Naive thymus-derived CD4-positive, alpha-beta T cell (primary cell): Measurements from ENCODE around the gene CORO1C. TPM values are rescaled to one million over a fixed set of nuclear protein-coding genes. Genes with fewer than 3 reads are reported as not detected.

Experiments
- ATAC-seq: fragments of 150-1000 bp; cut with Tn5 transposase; 2 replicates; pipeline ENCODE4 v1.10.0; 2021; ENCODE audit warnings: mild to moderate bottlenecking, moderate library complexity
- CTCF ChIA-PET: fragments of 350-600 bp; sonication (Branson Sonifier 250); formaldehyde crosslinking; loops from one replicate; lab custom pipeline; 2021; ENCODE audit warnings: antibody characterized with exemption; lab: Charles Lee
- POLR2A ChIA-PET: fragments of 350-600 bp; sonication (Branson Sonifier 250); formaldehyde crosslinking; loops from one replicate; lab custom pipeline; 2021; ENCODE audit warnings: antibody characterized with exemption, inconsistent platforms; lab: Charles Lee
- DNase-seq, 9 donors: peaks; one replicate each; pipeline versions ENCODE4 v3.0.0 to v3.0.0-alpha.2; 2020 to 2022; ENCODE audit warnings: mixed read lengths in 1 of 9
- H3K27ac ChIP-seq: one replicate; pipeline ENCODE4 v1.7.0; 2013; ENCODE audit warnings: mild to moderate bottlenecking, low read depth, low read length, moderate library complexity
- H3K27me3 ChIP-seq, 2 donors: one replicate each; pipeline ENCODE4 v1.7.0; 2013; ENCODE audit warnings: low read length in 2 of 2, mild to moderate bottlenecking in 2 of 2, moderate library complexity in 2 of 2; ENCODE audit not compliant: control insufficient read depth in 2 of 2, insufficient read depth in 2 of 2
- H3K36me3 ChIP-seq, 3 experiments: 1 replicate in 2 of 3; 2 replicates in 1 of 3; pipeline ENCODE4 v1.7.0; 2013; ENCODE audit warnings: low read length in 3 of 3, mild to moderate bottlenecking in 3 of 3, moderate library complexity in 1 of 3; ENCODE audit not compliant: insufficient read depth in 3 of 3, control insufficient read depth in 2 of 3
- H3K4me1 ChIP-seq, 2 donors: one replicate each; pipeline ENCODE4 v1.7.0; 2013; ENCODE audit warnings: low read length in 2 of 2, mild to moderate bottlenecking in 2 of 2, moderate library complexity in 1 of 2; ENCODE audit not compliant: control insufficient read depth in 2 of 2, insufficient read depth in 2 of 2
- H3K4me3 ChIP-seq: 2 replicates; pipeline ENCODE4 v1.7.0; 2013; ENCODE audit warnings: mild to moderate bottlenecking, low read length
- H3K9me3 ChIP-seq, 3 experiments: 1 replicate in 2 of 3; 2 replicates in 1 of 3; pipeline ENCODE4 v1.7.0; 2013; ENCODE audit warnings: low read length in 3 of 3; ENCODE audit not compliant: control insufficient read depth in 2 of 3
- H3K27ac Mint-ChIP-seq, 9 donors: one replicate each; pipeline ENCODE4 v1.8.0; 2020 to 2022; ENCODE audit warnings: mixed read lengths in 9 of 9, mild to moderate bottlenecking in 8 of 9, moderate library complexity in 5 of 9, inconsistent platforms in 2 of 9
- H3K27me3 Mint-ChIP-seq, 5 donors: one replicate each; pipeline ENCODE4 v1.8.0; 2021 to 2022; ENCODE audit warnings: mixed read lengths in 5 of 5, mild to moderate bottlenecking in 1 of 5
- H3K36me3 Mint-ChIP-seq, 5 donors: one replicate each; pipeline ENCODE4 v1.8.0; 2020 to 2022; ENCODE audit warnings: mixed read lengths in 5 of 5, mild to moderate bottlenecking in 3 of 5, inconsistent platforms in 1 of 5
- H3K4me1 Mint-ChIP-seq, 7 donors: one replicate each; pipeline ENCODE4 v1.8.0; 2020 to 2022; ENCODE audit warnings: mixed read lengths in 7 of 7, mild to moderate bottlenecking in 3 of 7, inconsistent platforms in 1 of 7
- H3K4me3 Mint-ChIP-seq, 10 donors: one replicate each; pipeline ENCODE4 v1.8.0; 2020 to 2022; ENCODE audit warnings: mild to moderate bottlenecking in 10 of 10, mixed read lengths in 10 of 10, moderate library complexity in 6 of 10, inconsistent platforms in 2 of 10
- H3K9me3 Mint-ChIP-seq, 11 donors: one replicate each; pipeline ENCODE4 v1.8.0; 2020 to 2022; ENCODE audit warnings: mixed read lengths in 11 of 11, mild to moderate bottlenecking in 4 of 11, inconsistent platforms in 1 of 11, moderate library complexity in 1 of 11
- intact Hi-C, 2 donors: fragments of 100-400 bp; cut with micrococcal nuclease; formaldehyde crosslinking; loops; one replicate each; pipeline ENCODE4 v1.15.1; 2023
- polyA plus RNA-seq, 2 donors: library from polyadenylated mRNA; unstranded; fragments of 300-500 nt; fragmentation: Illumina TruSeq; gene quantifications; one replicate each; pipeline ENCODE4 v1.2.3, GENCODE V29; 2021
- total RNA-seq, 6 experiments: library from RNA in 5 of 6; stranded (reverse) in 5 of 6; gene quantifications; 1 replicate in 5 of 6; 2 replicates in 1 of 6; pipeline ENCODE4 v1.2.3 and lab custom pipeline; 2021 to 2026

Gene CORO1C
- total and polyA plus RNA-seq, 7 experiments from 2014 or later = 2.5 to 71.8 (median 8.9) TPM

DNA sequence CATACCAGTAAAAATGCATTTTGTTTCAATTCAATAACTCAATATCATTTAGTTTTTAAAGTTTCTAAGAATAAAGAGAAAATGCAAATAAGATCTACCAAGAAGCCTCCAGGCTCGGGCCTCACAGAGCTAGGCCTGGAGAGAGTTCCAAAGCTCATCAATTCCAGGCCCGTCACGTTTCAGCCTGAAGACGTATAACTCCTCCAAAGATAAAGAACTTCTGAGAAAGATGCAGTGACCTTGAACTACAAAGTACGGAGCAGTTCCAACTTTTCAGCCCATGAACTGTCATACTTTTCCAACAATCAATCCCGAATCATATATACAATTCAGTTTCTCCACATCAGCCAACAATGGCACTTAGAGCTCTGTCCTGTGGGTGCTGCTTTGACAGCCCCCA, 17.8 kb downstream of the CORO1C start:
- intact Hi-C loops = no loop called here
- no peak overlapping the region for H3K4me3 ChIP-seq
- Mint-ChIP-seq H3K27ac (no peak overlapping the region), H3K36me3 (peaks cover 0 to 5% (median 0%) of the 10 kb centered on the region in 5 donors), H3K4me3 (no peak overlapping the region), H3K27me3 (no peaks in the 10 kb centered on the region), H3K9me3 (no peaks in the 10 kb centered on the region), H3K4me1 (peaks cover 0 to 16% (median 0%) of the 10 kb centered on the region in 7 donors)
- POLR2A ChIA-PET = no interaction called here
- H3K27me3 ChIP-seq = no peaks in the 10 kb centered on the region
- no peaks in the 10 kb centered on the region for H3K9me3 ChIP-seq
- no peak overlapping the region for H3K27ac ChIP-seq
- H3K36me3 ChIP-seq = no peaks in the 10 kb centered on the region
- CTCF ChIA-PET = no interaction called here
- no peaks in the 10 kb centered on the region for H3K4me1 ChIP-seq
- ATAC-seq (no peak), DNase-seq (no peak)

DNA sequence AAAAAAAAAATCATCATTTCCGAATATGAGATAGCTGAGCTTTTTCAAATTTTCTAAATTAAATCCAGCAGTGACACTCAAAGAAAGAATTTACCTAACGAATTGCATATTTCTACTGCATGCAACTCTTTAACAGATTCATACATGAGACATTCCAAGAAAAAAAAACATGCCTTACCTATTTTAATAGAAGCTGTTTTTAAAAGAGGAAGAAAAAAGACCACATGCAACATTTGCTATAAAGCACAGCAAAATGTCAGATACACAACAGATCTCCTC, 18.5 kb downstream of the CORO1C start:
- no peaks in the 10 kb centered on the region for H3K27me3 Mint-ChIP-seq
- POLR2A ChIA-PET = no interaction called here

DNA sequence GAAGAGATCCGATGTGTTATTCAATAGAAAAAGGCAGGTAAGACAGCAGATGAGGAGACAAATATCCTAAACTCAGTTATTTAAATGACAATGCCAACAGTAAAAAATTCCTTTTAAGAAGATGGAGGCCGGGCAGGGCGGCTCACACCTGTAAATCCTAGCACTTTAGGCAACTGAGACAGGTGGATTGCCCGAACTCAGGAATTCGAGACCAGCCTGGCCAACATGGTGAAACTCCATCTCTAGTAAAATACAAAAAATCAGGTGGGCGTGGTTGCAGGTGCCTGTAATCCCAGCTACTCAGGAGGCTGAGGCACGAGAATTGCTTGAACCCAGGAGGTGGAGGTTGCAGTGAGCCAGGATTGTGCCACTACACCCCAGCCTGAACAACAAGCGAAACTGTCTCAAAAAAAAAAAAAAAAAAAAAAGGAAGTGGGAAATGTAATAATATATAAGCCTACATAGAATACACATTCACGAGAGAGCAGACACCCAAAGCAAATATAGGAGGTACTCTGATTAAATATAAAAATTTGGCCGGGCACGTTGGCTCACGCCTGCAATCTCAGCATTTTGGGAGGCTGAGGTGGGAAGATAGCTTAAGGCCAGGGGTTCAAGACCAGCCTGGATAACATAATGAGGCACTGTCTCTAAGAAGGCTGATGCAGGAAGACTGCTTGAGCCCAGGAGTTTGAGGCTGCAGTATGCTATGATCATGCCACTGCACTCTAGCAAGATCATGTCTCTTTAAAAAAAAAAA, 19.0 kb downstream of the CORO1C start:
- H3K27me3 ChIP-seq = no peaks in the 10 kb centered on the region
- ATAC-seq = peak; percentile 36
- DNase-seq = no peak
- intact Hi-C loops = no loop called here
- H3K36me3 ChIP-seq = no peaks in the 10 kb centered on the region
- Mint-ChIP-seq H3K27me3 (peaks cover 0 to 1% (median 0%) of the 10 kb centered on the region in 5 donors), H3K27ac (no peak overlapping the region), H3K36me3 (peaks cover 0 to 5% (median 0%) of the 10 kb centered on the region in 5 donors), H3K4me3 (no peak overlapping the region), H3K4me1 (peaks cover 0 to 18% (median 0%) of the 10 kb centered on the region in 7 donors), H3K9me3 (no peaks in the 10 kb centered on the region)
- CTCF ChIA-PET = no interaction called here
- no peak overlapping the region for H3K27ac ChIP-seq
- H3K4me3 ChIP-seq = no peak overlapping the region
- no peaks in the 10 kb centered on the region for H3K4me1 ChIP-seq
- POLR2A ChIA-PET = no interaction called here
- H3K9me3 ChIP-seq = no peaks in the 10 kb centered on the region

More for the DNA sequence above, 18.5 kb downstream of the CORO1C start:
- no peak for DNase-seq
- Mint-ChIP-seq H3K9me3 (no peaks in the 10 kb centered on the region), H3K27ac (no peak overlapping the region), H3K36me3 (peaks cover 0 to 5% (median 0%) of the 10 kb centered on the region in 5 donors), H3K4me3 (no peak overlapping the region), H3K4me1 (peaks cover 0 to 18% (median 0%) of the 10 kb centered on the region in 7 donors)
- intact Hi-C loops = no loop called here
- Histone ChIP-seq H3K4me3 (no peak overlapping the region), H3K4me1 (no peaks in the 10 kb centered on the region), H3K27me3 (no peaks in the 10 kb centered on the region), H3K9me3 (no peaks in the 10 kb centered on the region), H3K36me3 (no peaks in the 10 kb centered on the region), H3K27ac (no peak overlapping the region)
- CTCF ChIA-PET = no interaction called here
- ATAC-seq = no peak

DNA sequence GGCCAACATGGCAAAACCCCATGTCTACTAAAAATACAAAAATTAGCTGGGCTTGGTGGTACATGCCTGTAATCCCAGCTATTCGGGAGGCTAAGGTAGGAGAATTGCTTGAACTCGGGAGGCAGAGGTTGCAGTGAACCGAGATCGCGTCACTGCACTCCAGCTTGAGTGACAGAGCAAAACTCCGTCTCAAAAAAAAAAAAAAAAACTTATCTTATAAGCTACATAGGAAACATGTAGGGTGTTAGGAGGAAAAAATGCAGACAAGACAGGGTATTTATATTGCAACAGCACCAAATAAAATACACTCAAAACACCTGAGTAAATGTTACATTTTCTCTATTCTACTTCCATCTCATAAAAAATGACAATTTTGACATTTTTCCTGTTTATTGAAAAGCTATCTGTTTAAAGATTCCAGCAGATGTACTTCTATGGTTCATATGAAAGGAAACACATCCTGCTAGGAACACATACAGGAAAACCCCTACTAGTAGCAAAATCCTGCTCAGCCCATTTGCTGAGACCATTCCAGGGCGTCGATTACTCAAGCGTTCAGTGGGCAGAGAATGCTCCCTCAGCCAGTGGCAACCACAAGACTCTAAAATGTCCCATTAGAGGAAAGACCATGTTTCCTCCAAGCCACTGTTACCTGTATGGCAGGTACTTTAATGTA, 19.7 kb downstream of the CORO1C start:
- POLR2A ChIA-PET = no interaction called here

DNA sequence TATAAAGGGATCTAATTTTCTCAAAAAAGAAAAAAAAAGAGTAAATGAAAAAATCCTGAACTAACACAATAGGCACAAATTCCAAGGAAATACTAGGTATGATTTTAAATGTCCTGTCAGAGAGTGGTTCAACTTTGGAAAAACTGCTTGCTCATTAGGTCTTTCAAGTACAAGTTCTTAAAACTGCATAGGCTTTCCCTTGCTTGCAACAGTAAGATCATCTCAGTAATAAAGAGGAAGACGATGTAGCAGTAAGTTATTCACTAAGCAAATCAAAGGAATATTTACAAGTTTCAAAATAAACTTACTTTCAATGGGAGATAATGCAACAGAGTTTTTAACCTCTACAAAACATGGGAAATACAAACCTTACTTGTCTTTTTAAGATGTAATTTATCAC, 21.6 kb downstream of the CORO1C start:
- Mint-ChIP-seq H3K27ac (no peak overlapping the region), H3K27me3 (peaks cover 0 to 6% (median 0%) of the 10 kb centered on the region in 5 donors), H3K4me3 (no peak overlapping the region), H3K36me3 (peaks cover 0 to 5% (median 3%) of the 10 kb centered on the region in 5 donors), H3K4me1 (peaks cover 0 to 12% (median 0%) of the 10 kb centered on the region in 7 donors), H3K9me3 (no peaks in the 10 kb centered on the region)
- ChIA-PET CTCF (no interaction called here), POLR2A (interaction anchor here (0.7 kb wide), 1 partner anchor 17 kb away, joined by 3 read pairs; no protein-coding TSS in a partner anchor)
- Histone ChIP-seq H3K9me3 (no peaks in the 10 kb centered on the region), H3K27ac (no peak overlapping the region), H3K36me3 (no peaks in the 10 kb centered on the region), H3K4me3 (no peak overlapping the region), H3K27me3 (no peaks in the 10 kb centered on the region), H3K4me1 (no peaks in the 10 kb centered on the region)
- no peak for DNase-seq
- intact Hi-C loops = no loop called here
- no peak for ATAC-seq

More for the DNA sequence above, 19.7 kb downstream of the CORO1C start:
- H3K36me3 ChIP-seq = no peaks in the 10 kb centered on the region
- Mint-ChIP-seq H3K36me3 (no peaks in the 10 kb centered on the region), H3K4me1 (peaks cover 0 to 15% (median 0%) of the 10 kb centered on the region in 7 donors), H3K9me3 (no peaks in the 10 kb centered on the region), H3K27me3 (peaks cover 0 to 6% (median 0%) of the 10 kb centered on the region in 5 donors), H3K4me3 (no peak overlapping the region), H3K27ac (no peak overlapping the region)
- DNase-seq = no peak
- CTCF ChIA-PET = no interaction called here
- ATAC-seq = no peak
- intact Hi-C loops = no loop called here
- no peak overlapping the region for H3K27ac ChIP-seq
- H3K9me3 ChIP-seq = no peaks in the 10 kb centered on the region
- no peaks in the 10 kb centered on the region for H3K27me3 ChIP-seq
- H3K4me3 ChIP-seq = no peak overlapping the region
- no peaks in the 10 kb centered on the region for H3K4me1 ChIP-seq

DNA sequence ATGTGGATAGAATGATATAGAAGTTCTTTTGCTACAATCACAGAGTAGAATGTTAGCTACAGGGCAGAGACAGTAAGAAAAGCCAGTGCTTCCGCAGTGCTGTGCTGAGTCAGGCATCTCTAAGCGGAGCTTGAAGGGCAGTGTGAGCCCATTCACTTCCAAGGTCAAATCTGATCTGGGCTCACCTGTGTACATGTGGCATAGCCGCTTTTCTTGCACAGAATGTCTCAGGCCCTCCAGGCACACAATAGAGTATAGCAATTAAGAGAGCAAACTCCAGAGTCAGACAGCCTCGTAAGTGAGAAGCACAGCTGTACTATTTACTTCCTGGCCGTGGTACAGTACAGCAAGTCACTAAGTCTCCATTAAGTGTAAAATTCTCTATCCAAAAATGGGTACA, 26.8 kb downstream of the CORO1C start:
- H3K4me1 ChIP-seq = no peaks in the 10 kb centered on the region
- H3K36me3 ChIP-seq = no peaks in the 10 kb centered on the region
- ChIA-PET CTCF (no interaction called here), POLR2A (interaction anchor here (0.6 to 0.9 kb wide), 3 partner anchors 11 to 64 kb away, joined by 3 to 4 read pairs (median 3); no protein-coding TSS in a partner anchor)
- H3K4me3 Mint-ChIP-seq = no peak overlapping the region
- no peak overlapping the region for H3K27ac Mint-ChIP-seq
- no peak overlapping the region for H3K27ac ChIP-seq
- intact Hi-C loops = no loop called here
- no peak overlapping the region for H3K4me3 ChIP-seq
- DNase-seq (no peak), ATAC-seq (no peak)
- H3K27me3 ChIP-seq = no peaks in the 10 kb centered on the region
- H3K9me3 Mint-ChIP-seq = no peaks in the 10 kb centered on the region
- peaks cover 0 to 6% (median 0%) of the 10 kb centered on the region in 5 donors for H3K27me3 Mint-ChIP-seq
- peaks cover 0 to 12% (median 5%) of the 10 kb centered on the region in 7 donors for H3K4me1 Mint-ChIP-seq
- peaks cover 0 to 11% (median 6%) of the 10 kb centered on the region in 5 donors for H3K36me3 Mint-ChIP-seq
- H3K9me3 ChIP-seq = no peaks in the 10 kb centered on the region
